Tibial nerve (tissue), 4 donors: ENCODE measurements around the gene CD300LF. TPM values are rescaled to one million over a fixed set of nuclear protein-coding genes. Genes with fewer than 3 reads are reported as not detected.

Experiments
- DNase-seq, 2 donors: peaks; one replicate each; pipeline ENCODE4 v3.0.0-alpha.2; 2019; ENCODE audit warnings: low spot score in 2 of 2
- H3K27ac ChIP-seq, 4 donors: fragments of 200-600 bp; sonication (generic) in 3 of 4; one replicate each; pipeline ENCODE4 v1.5.1; 2017 to 2019; ENCODE audit warnings: mild to moderate bottlenecking in 1 of 4
- H3K27me3 ChIP-seq, 2 donors: fragments of 200-600 bp; sonication (generic) in 1 of 2; one replicate each; pipeline versions ENCODE4 v1.5.1 to v1.6.0; 2017 to 2019
- H3K36me3 ChIP-seq, 3 donors: fragments of 200-600 bp; sonication (generic); one replicate each; pipeline ENCODE4 v1.5.1; 2018 to 2019
- H3K4me1 ChIP-seq, 4 donors: fragments of 200-600 bp; sonication (generic) in 3 of 4; one replicate each; pipeline ENCODE4 v1.5.1; 2017 to 2019
- H3K4me3 ChIP-seq, 4 donors: fragments of 200-600 bp; sonication (generic) in 3 of 4; one replicate each; pipeline ENCODE4 v1.5.1; 2017 to 2019; ENCODE audit warnings: mild to moderate bottlenecking in 1 of 4, moderate library complexity in 1 of 4
- H3K9me3 ChIP-seq, 4 donors: fragments of 200-600 bp; sonication (generic) in 3 of 4; one replicate each; pipeline ENCODE4 v1.5.1; 2017 to 2019
- EP300 ChIP-seq, 2 donors: sonication (generic); formaldehyde crosslinking; IDR thresholded peaks; one replicate each; pipeline ENCODE4 v1.6.1; 2017; ENCODE audit warnings: antibody characterized with exemption in 2 of 2, mild to moderate bottlenecking in 1 of 2
- POLR2A ChIP-seq, 2 donors: fragments of 450-650 bp; IDR thresholded peaks; one replicate each; pipeline ENCODE4 v1.6.1; 2017; ENCODE audit warnings: antibody characterized with exemption in 2 of 2, mild to moderate bottlenecking in 2 of 2, moderate library complexity in 2 of 2
- WGBS, 2 donors: methylation state at CpG; one replicate each; pipeline ENCODE4 v1.1.5; 2018; 5-methylcytosine and 5-hydroxymethylcytosine counted together
- total RNA-seq, 4 donors: library from RNA; depleted of rRNA; stranded (reverse); fragments of >200 nt; gene quantifications; one replicate each; pipeline ENCODE4 v1.1.0, GENCODE V29; 2016
- TF ChIP-seq, protein P1 (sequence below), 5 experiments: fragments of 200-600 bp in 3 of 5; fragments of 450-650 bp in 2 of 5; sonication (generic) in 3 of 5; IDR thresholded peaks; one replicate each; pipeline ENCODE4 v1.5.1; 2016 to 2019; ENCODE audit warnings: antibody characterized with exemption in 5 of 5, mild to moderate bottlenecking in 3 of 5, moderate library complexity in 2 of 5

Gene CD300LF
- total RNA-seq, 4 donors from 2014 or later: 2.1 TPM; not detected in 3

GRCh38 chr17:74733365-74734122, 20.8 kb upstream of the CD300LF start:
- Histone ChIP-seq H3K4me1 (peaks cover 0 to 25% (median 21%) of the 10 kb centered on the region in 4 donors), H3K27ac (no peak overlapping the region), H3K27me3 (peaks cover 0 to 71% of the 10 kb centered on the region in 2 donors), H3K9me3 (no peaks in the 10 kb centered on the region), H3K4me3 (no peak overlapping the region), H3K36me3 (no peaks in the 10 kb centered on the region)
- TF ChIP-seq POLR2A (IDR thresholded peaks at IDR 0.05) (no peak), EP300 (IDR thresholded peaks at IDR 0.05) (no peak)
- TF ChIP-seq, protein P1, sequence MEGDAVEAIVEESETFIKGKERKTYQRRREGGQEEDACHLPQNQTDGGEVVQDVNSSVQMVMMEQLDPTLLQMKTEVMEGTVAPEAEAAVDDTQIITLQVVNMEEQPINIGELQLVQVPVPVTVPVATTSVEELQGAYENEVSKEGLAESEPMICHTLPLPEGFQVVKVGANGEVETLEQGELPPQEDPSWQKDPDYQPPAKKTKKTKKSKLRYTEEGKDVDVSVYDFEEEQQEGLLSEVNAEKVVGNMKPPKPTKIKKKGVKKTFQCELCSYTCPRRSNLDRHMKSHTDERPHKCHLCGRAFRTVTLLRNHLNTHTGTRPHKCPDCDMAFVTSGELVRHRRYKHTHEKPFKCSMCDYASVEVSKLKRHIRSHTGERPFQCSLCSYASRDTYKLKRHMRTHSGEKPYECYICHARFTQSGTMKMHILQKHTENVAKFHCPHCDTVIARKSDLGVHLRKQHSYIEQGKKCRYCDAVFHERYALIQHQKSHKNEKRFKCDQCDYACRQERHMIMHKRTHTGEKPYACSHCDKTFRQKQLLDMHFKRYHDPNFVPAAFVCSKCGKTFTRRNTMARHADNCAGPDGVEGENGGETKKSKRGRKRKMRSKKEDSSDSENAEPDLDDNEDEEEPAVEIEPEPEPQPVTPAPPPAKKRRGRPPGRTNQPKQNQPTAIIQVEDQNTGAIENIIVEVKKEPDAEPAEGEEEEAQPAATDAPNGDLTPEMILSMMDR (IDR thresholded peaks at IDR 0.05): no peak
- WGBS, 2 donors: 60% methylated on average over 8 to 9 of the region's 9 CpGs
- no peak for DNase-seq

DNA sequence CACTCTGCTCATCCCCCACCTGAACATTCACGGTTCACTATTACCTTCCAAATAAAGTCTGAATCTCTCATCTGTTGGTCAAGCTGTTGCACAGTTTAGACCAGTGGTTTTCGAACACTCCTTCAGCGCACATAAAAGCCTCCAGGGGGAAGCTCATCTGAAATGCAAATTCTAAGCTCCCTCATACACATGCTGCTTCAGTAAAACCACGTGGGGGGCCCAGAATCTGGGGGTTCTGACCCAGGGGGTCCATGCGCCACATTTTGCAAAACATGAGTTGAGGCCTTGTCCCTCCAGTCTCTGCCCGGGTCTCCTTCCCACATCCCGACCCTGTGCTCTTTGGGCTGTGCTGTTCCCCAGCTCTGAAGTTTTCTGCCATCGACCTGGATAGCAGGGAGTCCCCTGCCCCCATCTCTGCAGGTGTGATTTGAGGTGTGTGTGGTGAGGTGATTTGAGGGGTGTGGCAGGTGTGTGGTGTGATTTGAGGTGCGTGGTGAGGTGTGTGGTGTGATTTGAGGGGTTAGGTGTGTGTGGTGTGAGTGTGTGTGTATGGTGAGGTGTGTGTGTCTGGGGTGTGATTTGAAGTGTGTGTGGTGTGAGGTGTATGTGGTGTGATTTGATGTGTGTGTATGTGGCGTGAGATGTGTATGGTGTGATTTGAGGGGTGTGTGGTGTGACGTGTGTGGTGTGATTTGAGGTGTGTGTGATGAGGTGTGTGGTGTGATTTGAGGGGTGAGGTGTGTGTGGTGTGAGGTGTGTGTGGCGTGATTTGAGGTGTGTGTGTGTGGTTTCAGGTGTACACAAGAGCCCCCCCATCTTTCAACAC, 19.5 kb upstream of the CD300LF start:
- 74 to 76% methylated on average over 12 of the region's 12 CpGs for WGBS, 2 donors
- H3K27ac ChIP-seq: no peak overlapping the region
- H3K4me1 ChIP-seq: peaks cover 0 to 12% (median 9%) of the 10 kb centered on the region in 4 donors

GRCh38 chr17:74731347-74731605, 18.6 kb upstream of the CD300LF start:
- peaks cover 0 to 2% (median under 1%) of the 10 kb centered on the region in 4 donors for H3K4me1 ChIP-seq
- no peak for TF ChIP-seq POLR2A (IDR thresholded peaks at IDR 0.05)
- TF ChIP-seq EP300 (IDR thresholded peaks at IDR 0.05): no peak
- TF ChIP-seq, protein P1 (IDR thresholded peaks at IDR 0.05): no peak
- DNase-seq: no peak
- no peaks in the 10 kb centered on the region for H3K9me3 ChIP-seq
- H3K36me3 ChIP-seq: no peaks in the 10 kb centered on the region
- no peak overlapping the region for H3K4me3 ChIP-seq
- 72 to 79% methylated on average over 4 of the region's 4 CpGs for WGBS, 2 donors
- no peak overlapping the region for H3K27ac ChIP-seq
- H3K27me3 ChIP-seq: peaks cover 0 to 48% of the 10 kb centered on the region in 2 donors

More for the DNA sequence above, 19.5 kb upstream of the CD300LF start:
- Histone ChIP-seq H3K27me3 (peaks cover 0 to 58% of the 10 kb centered on the region in 2 donors), H3K36me3 (no peaks in the 10 kb centered on the region), H3K9me3 (no peaks in the 10 kb centered on the region), H3K4me3 (no peak overlapping the region)
- no peak for DNase-seq
- no peak for TF ChIP-seq EP300 (IDR thresholded peaks at IDR 0.05)
- TF ChIP-seq, protein P1 (IDR thresholded peaks at IDR 0.05): no peak
- no peak for TF ChIP-seq POLR2A (IDR thresholded peaks at IDR 0.05)

DNA sequence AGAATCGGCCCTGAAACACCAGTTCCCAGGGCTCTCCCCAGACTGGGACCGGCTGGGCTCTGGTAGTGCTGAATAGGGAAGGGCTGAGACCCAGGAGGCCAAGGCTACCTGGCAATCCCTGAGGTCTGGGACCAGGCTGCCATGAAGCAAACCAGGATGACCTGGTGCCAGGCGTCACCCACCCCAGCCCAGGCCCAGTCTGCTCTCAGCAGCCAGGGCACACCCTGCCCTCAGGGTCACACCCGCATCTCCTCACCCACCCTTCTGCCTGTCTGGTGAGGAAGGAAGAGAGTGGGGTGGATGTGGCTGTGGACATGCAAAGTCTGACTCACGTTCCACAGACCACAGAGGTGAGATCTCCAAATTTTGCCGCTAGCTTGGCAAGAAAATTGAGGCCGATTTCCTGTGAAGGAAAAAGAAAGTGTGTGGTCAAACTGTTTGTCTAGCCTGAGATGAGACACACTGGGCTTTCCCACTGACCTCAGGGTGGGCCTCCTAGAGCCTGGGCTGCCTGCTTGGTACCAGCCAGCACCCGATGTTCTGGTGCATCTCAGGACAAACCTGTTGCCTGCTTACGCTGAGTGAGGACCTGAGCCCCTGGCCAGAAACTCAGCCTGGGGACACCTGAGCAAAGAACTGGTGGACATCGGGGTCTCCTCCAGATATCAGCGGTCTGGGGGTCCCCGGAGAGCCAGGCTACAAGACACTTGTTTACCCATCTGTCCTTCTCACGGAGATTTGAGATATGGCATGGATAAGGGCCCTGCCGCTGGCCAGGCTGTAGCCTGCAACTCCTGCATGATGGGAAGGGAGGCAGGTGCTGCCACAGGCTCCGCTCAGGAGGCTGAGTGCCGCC, 18.0 kb upstream of the CD300LF start:
- DNase-seq: no peak
- TF ChIP-seq EP300 (IDR thresholded peaks at IDR 0.05) (no peak), POLR2A (IDR thresholded peaks at IDR 0.05) (no peak)
- TF ChIP-seq, protein P1 (IDR thresholded peaks at IDR 0.05): no peak
- Histone ChIP-seq H3K4me3 (no peak overlapping the region), H3K27me3 (peaks cover 0 to 43% of the 10 kb centered on the region in 2 donors), H3K9me3 (no peaks in the 10 kb centered on the region), H3K4me1 (no peaks in the 10 kb centered on the region), H3K27ac (no peak overlapping the region), H3K36me3 (no peaks in the 10 kb centered on the region)
- 81 to 84% methylated on average over 13 to 16 of the region's 16 CpGs for WGBS, 2 donors
